ENCODE data around the gene PLSCR5. TPM values are rescaled to one million over a fixed set of nuclear protein-coding genes. Genes with fewer than 3 reads are reported as not detected.
A peak's percentile ranks its signal among the peaks of the same experiment; 100 is the strongest.

Gene PLSCR5
- total and polyA plus RNA-seq, 2 experiments from 2014 or later, result not detected

DNA sequence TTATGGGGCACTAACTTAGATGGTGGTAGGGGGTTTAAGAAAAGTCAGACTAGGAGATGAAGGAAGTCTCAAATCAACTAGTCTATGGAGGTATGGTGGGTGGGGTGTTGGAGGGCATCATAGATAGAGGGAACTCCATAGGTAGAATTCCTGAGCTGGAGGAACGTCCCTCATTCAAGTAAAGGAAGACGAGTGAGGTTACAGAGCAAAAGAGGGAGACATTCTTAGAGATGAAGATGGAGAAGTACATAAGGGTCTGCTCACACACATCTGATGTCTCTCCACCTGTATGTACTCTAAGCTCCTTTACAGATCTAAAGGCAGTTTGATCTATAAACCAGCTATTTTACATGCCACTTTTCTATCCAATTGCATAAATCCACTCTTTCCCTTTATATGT is 62.2 kb downstream of the PLSCR5 start:
- DNase-seq, result no peak
- H2AFZ ChIP-seq, result peak overlapping the region; percentile 92
- H3K4me2 ChIP-seq (ENCODE audit: unreplicated experiment), result peak overlapping the region; percentile 93
- H3K36me3 ChIP-seq (ENCODE audit: low read depth), result no peaks in the 10 kb centered on the region
- no peaks in the 10 kb centered on the region for H3F3A ChIP-seq (ENCODE audit: insufficient read depth)
- H3K9me3 ChIP-seq (ENCODE audit: low read depth), result no peaks in the 10 kb centered on the region
- H3K4me3 ChIP-seq, result peak overlapping the region; percentile 94
- H3K79me2 ChIP-seq (ENCODE audit: insufficient read depth), result peaks cover 21% of the 10 kb centered on the region; the same call in 1 of the 2 replicates
- 71 to 89% methylated on average over 2 of the region's 2 CpGs for WGBS, 2 experiments (ENCODE audit: low coverage in 1 of 2, low lambda C conversion rate in 2 of 2, missing lambda C conversion rate in 2 of 2)
- peaks cover 17% of the 10 kb centered on the region for H3K4me1 ChIP-seq (ENCODE audit: insufficient read depth)
- no peaks in the 10 kb centered on the region for H4K20me1 ChIP-seq (ENCODE audit: insufficient read depth)
- in situ Hi-C loops (cut with MboI), result no loop called here
- no peaks in the 10 kb centered on the region for H3K9me2 ChIP-seq (ENCODE audit: insufficient read depth)
- H3K9ac ChIP-seq, result peak overlapping the region; percentile 90
- no peak overlapping the region for H3K27ac ChIP-seq
- no peak for TF ChIP-seq EZH2phosphoT487 (IDR thresholded peaks at IDR 0.05; ENCODE audit: insufficient read depth, low read depth)
- no peak for TF ChIP-seq EZH2 (IDR thresholded peaks at IDR 0.05; ENCODE audit: insufficient read depth, poor library complexity, severe bottlenecking)
- no peaks in the 10 kb centered on the region for H3K27me3 ChIP-seq (replicated peaks; ENCODE audit: insufficient read depth)

DNA sequence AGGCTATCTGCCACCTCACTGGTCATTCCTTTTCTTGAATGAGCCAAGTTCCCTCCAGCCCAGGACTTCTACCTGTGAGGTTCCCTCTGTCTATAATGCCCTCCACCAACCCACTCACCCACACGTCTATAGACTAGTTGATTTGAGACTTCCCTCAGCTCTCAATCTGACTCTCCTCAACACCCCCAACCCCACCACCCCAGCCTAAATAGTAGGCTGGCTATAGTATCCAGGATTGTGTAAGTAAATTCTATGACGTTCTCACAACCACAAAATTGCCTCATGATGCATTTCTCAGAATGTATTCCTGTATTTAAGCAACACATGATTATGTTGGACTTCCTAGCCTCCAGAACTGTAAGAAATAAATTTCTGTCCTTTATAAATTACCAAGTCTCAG is 63.0 kb downstream of the PLSCR5 start:
- 63 to 71% methylated on average over 2 of the region's 2 CpGs for WGBS, 2 experiments (ENCODE audit: low coverage in 1 of 2, low lambda C conversion rate in 2 of 2, missing lambda C conversion rate in 2 of 2)
- in situ Hi-C loops (cut with MboI), result no loop called here
- Histone ChIP-seq H3F3A (ENCODE audit: insufficient read depth) (no peaks in the 10 kb centered on the region), H3K27ac (no peak overlapping the region), H2AFZ (no peak overlapping the region), H3K4me2 (ENCODE audit: unreplicated experiment) (peak overlapping the region; percentile 93), H3K9me2 (ENCODE audit: insufficient read depth) (no peaks in the 10 kb centered on the region), H3K36me3 (ENCODE audit: low read depth) (no peaks in the 10 kb centered on the region), H3K9me3 (ENCODE audit: low read depth) (no peaks in the 10 kb centered on the region), H3K27me3 (replicated peaks; ENCODE audit: insufficient read depth) (no peaks in the 10 kb centered on the region), H3K4me3 (no peak overlapping the region), H4K20me1 (ENCODE audit: insufficient read depth) (no peaks in the 10 kb centered on the region), H3K4me1 (ENCODE audit: insufficient read depth) (peaks cover 17% of the 10 kb centered on the region), H3K9ac (no peak overlapping the region), H3K79me2 (ENCODE audit: insufficient read depth) (peaks cover 24% of the 10 kb centered on the region; the same call in 1 of the 2 replicates)
- DNase-seq, result peak; percentile 39
- TF ChIP-seq EZH2 (IDR thresholded peaks at IDR 0.05; ENCODE audit: insufficient read depth, poor library complexity, severe bottlenecking) (no peak), EZH2phosphoT487 (IDR thresholded peaks at IDR 0.05; ENCODE audit: insufficient read depth, low read depth) (no peak)

DNA sequence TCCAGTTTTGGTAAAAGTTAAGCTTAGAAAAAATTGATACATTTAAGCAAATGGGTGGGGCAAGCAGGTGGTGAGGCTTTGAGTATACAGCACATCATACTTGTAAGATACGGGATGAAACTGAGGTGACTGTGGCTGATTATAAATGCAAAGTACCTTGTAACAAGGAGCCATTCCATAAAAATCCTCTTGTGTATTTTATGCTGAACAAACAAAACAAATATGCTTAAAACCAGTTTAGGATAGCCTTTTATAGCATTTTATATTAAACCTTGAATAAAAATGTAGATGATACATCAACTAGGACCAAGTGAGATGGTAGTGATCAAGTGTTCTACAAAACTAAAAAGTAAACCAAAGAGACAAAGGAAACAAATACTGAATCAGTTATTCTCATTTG is 64.2 kb downstream of the PLSCR5 start:
- TF ChIP-seq EZH2 (IDR thresholded peaks at IDR 0.05; ENCODE audit: insufficient read depth, poor library complexity, severe bottlenecking) (no peak), EZH2phosphoT487 (IDR thresholded peaks at IDR 0.05; ENCODE audit: insufficient read depth, low read depth) (no peak)

GRCh38 chr3:146540236-146540635 is 64.9 kb downstream of the PLSCR5 start:
- no peaks in the 10 kb centered on the region for H3K9me3 ChIP-seq (ENCODE audit: low read depth)
- H3K9me2 ChIP-seq (ENCODE audit: insufficient read depth), result no peaks in the 10 kb centered on the region

More for the DNA sequence above, 64.2 kb downstream of the PLSCR5 start:
- Histone ChIP-seq H3K9me3 (ENCODE audit: low read depth) (no peaks in the 10 kb centered on the region), H3K36me3 (ENCODE audit: low read depth) (no peaks in the 10 kb centered on the region), H3K4me1 (ENCODE audit: insufficient read depth) (peaks cover 17% of the 10 kb centered on the region), H3F3A (ENCODE audit: insufficient read depth) (no peaks in the 10 kb centered on the region), H3K4me3 (no peak overlapping the region), H3K9me2 (ENCODE audit: insufficient read depth) (no peaks in the 10 kb centered on the region), H3K27ac (no peak overlapping the region), H4K20me1 (ENCODE audit: insufficient read depth) (no peaks in the 10 kb centered on the region), H3K27me3 (replicated peaks; ENCODE audit: insufficient read depth) (no peaks in the 10 kb centered on the region), H3K9ac (no peak overlapping the region), H2AFZ (no peak overlapping the region), H3K79me2 (ENCODE audit: insufficient read depth) (peaks cover 27% of the 10 kb centered on the region; the same call in 1 of the 2 replicates), H3K4me2 (ENCODE audit: unreplicated experiment) (no peak overlapping the region)
- in situ Hi-C loops (cut with MboI), result no loop called here
- DNase-seq, result no peak
- 65 to 72% methylated on average over 1 of the region's 1 CpG for WGBS, 2 experiments (ENCODE audit: low coverage in 1 of 2, low lambda C conversion rate in 2 of 2, missing lambda C conversion rate in 2 of 2)

More at GRCh38 chr3:146540236-146540635, 64.9 kb downstream of the PLSCR5 start:
- H3K4me3 ChIP-seq, result no peak overlapping the region
- peaks cover 33% of the 10 kb centered on the region; the same call in 1 of the 2 replicates for H3K79me2 ChIP-seq (ENCODE audit: insufficient read depth)
- no peak overlapping the region for H3K27ac ChIP-seq
- WGBS, 2 experiments (ENCODE audit: low coverage in 1 of 2, low lambda C conversion rate in 2 of 2, missing lambda C conversion rate in 2 of 2), result 17 to 25% methylated on average over 1 of the region's 1 CpG
- no peak overlapping the region for H3K4me2 ChIP-seq (ENCODE audit: unreplicated experiment)
- no peaks in the 10 kb centered on the region for H3K27me3 ChIP-seq (replicated peaks; ENCODE audit: insufficient read depth)
- DNase-seq, result no peak
- H3K4me1 ChIP-seq (ENCODE audit: insufficient read depth), result peaks cover 16% of the 10 kb centered on the region
- no peak for TF ChIP-seq EZH2phosphoT487 (IDR thresholded peaks at IDR 0.05; ENCODE audit: insufficient read depth, low read depth)
- TF ChIP-seq EZH2 (IDR thresholded peaks at IDR 0.05; ENCODE audit: insufficient read depth, poor library complexity, severe bottlenecking), result no peak
- no peaks in the 10 kb centered on the region for H3F3A ChIP-seq (ENCODE audit: insufficient read depth)
- no peaks in the 10 kb centered on the region for H4K20me1 ChIP-seq (ENCODE audit: insufficient read depth)
- no peaks in the 10 kb centered on the region for H3K36me3 ChIP-seq (ENCODE audit: low read depth)
- H2AFZ ChIP-seq, result no peak overlapping the region
- in situ Hi-C loops (cut with MboI), result no loop called here
- no peak overlapping the region for H3K9ac ChIP-seq
